Breast epithelium (tissue), 3 donors: Measurements from ENCODE around the gene ACOXL.

ENCODE experiments used
- POLR2A ChIP-seq: fragments of 450-650 bp; IDR thresholded peaks from one replicate; pipeline ENCODE4 v1.6.1; 2016; ENCODE audit warnings: antibody characterized with exemption, mild to moderate bottlenecking, moderate library complexity
- POLR2AphosphoS5 ChIP-seq, 3 donors: sonication (generic); formaldehyde crosslinking; IDR thresholded peaks; one replicate each; pipeline ENCODE4 v1.6.1; 2017; ENCODE audit warnings: antibody characterized with exemption in 3 of 3
- TF ChIP-seq, protein P1 (sequence below), 3 donors: fragments of 450-650 bp; IDR thresholded peaks; one replicate each; pipeline ENCODE4 v1.5.1; 2016 to 2017; ENCODE audit warnings: antibody characterized with exemption in 3 of 3, mild to moderate bottlenecking in 3 of 3, moderate library complexity in 3 of 3

DNA sequence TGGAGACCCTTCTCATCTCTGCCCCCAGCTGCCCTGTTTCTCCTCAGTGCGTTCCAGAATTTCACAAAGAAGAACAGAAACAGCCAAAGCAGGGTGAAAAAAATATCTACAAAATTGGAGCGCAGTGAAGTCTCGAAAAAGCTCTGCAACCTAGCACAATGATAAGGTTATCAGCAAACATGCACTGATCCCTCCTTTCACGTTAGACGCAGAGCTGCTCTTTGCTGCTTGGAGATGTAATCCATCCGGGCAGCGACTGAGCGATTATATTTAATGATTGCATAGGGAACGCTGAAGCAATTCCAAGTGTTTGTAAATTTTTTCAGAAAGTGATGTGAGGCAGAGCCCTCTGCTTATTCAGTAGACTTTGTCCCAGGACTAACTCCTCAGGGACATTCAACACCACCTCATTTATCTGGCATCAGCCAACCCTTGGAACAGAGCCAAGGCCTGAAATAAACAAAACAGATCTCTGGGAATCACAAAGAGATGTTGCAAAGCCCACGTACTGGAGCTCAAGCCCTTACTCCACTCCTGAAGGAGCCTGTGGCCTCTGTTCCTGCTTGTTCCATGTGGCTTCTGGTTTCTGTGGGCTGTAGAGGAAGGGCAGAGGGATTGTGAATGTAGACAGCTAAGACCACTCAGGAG lies 215.8 kb downstream of the ACOXL start:
- TF ChIP-seq POLR2A (no peak), POLR2AphosphoS5 (IDR thresholded peaks at IDR 0.05) (no peak)
- TF ChIP-seq, protein P1, sequence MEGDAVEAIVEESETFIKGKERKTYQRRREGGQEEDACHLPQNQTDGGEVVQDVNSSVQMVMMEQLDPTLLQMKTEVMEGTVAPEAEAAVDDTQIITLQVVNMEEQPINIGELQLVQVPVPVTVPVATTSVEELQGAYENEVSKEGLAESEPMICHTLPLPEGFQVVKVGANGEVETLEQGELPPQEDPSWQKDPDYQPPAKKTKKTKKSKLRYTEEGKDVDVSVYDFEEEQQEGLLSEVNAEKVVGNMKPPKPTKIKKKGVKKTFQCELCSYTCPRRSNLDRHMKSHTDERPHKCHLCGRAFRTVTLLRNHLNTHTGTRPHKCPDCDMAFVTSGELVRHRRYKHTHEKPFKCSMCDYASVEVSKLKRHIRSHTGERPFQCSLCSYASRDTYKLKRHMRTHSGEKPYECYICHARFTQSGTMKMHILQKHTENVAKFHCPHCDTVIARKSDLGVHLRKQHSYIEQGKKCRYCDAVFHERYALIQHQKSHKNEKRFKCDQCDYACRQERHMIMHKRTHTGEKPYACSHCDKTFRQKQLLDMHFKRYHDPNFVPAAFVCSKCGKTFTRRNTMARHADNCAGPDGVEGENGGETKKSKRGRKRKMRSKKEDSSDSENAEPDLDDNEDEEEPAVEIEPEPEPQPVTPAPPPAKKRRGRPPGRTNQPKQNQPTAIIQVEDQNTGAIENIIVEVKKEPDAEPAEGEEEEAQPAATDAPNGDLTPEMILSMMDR (IDR thresholded peaks at IDR 0.05): no peak
